TTC549 (cell line): ENCODE data around the gene WDR70.
"Not testable (repeated sequence)": the region's sequence is repeated elsewhere in the genome, so short reads cannot be mapped to it uniquely, and the experiment has no call there.

ENCODE experiments used
- FAIRE-seq: peaks from 2 replicates; lab custom pipeline; 2012; peaks lifted over from hg19 to GRCh38; lab: Jason Lieb, UNC

WDR70 gene

DNA sequence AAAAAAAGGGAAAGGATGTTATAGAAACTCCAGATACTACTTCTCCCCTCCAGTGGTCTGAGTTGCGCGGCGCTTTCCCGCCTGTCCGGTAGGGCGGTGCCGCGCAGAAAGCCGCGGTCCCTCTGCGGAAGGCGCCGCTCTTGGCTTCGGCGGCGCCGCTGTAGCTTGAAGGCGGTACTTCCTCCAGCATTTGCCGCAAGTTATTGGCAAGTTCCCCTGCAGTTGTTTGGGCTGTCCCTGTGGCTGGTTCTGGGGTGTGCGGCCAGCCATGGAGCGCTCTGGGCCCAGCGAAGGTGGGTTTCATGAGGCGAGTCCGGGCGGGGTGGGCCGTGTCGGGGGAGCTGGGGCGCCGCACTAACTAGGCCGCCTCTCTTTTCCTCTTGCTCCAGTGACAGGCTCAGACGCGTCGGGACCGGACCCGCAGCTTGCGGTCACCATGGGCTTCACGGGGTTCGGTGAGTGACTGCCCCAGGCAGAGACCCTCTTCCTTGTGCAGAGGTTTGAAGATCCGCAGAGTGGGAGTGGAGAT is at the start of gene WDR70:
TSS of gene WDR70 (plus strand) at position 219 of the 529 bp plus-strand sequence. CDS start at position 269, 50 bp downstream.
- FAIRE-seq, result peak; percentile 74

DNA sequence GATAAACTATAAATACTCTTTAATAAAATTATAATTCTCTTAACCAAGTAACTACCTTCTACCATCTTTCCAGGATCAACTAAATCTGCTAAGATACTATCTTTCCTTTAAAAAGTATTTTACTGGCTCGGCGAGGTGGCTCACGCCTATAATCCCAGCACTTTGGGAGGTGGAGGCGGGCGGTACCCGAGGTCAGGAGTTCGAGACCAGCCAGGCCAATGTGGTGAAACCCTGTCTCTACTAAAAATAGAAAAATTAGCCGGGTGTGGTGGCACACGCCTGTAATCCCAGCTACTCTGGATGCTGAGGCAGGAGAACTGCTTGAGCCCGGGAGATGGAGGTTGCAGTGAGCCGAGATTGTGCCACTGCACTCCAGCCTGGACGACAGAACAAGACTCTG is 44.4 kb upstream of the WDR70 start:
- FAIRE-seq, result not testable (repeated sequence)

DNA sequence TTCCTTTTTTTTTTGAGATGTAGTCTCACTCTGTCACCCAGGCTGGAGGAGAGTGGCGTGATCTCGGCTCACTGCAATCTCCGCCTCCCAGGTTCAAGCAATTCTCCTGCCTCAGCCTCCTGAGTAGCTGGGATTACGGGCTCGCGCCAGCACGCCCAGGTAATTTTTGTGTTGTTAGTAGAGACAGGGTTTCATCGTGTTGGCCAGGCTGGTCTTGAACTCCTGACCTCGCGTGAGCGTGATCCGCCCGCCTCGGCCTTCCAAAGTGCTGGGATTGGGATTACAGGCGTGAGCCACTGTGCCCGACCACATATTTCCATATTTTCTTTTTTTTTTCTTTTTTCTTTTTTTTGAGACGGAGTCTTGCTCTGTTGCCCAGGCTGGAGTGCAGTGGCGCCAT is 36.4 kb upstream of the WDR70 start:
- FAIRE-seq, result not testable (repeated sequence)

DNA sequence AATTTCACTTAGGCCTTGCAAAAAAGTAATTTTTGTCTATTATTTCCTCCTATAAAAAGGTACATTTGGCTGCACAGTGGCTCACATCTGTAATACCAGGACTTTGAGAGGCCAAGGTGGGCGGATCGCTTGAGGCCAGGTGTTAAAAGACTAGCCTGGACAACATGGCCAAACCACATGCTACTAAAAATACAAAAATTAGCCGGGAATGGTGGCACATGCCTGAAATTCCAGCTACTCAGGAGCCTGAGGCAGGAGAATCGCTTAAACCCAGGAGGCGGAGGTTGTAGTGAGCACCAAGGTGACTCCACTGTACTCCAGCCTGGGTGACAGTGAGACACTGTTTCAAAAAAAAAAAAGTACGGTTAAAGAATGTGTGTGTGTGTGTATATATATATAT is 24.0 kb upstream of the WDR70 start:
- FAIRE-seq, result no peak

DNA sequence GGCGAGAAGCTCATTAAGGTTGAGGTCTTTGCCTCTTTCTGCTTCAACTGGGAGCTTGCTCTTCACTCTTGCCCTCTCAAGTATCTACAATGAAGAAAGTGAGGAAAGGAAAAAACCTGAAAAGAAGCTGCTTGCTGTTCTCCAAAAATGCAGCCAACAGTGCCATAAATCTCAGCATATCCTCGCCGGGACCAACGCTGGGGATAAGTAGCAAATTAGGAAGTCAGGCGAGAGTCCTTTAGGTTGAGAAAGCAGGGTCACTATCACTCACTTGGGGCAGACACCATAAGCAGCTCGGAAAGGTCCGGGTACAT is 8.6 kb upstream of the WDR70 start:
- FAIRE-seq, result no peak

DNA sequence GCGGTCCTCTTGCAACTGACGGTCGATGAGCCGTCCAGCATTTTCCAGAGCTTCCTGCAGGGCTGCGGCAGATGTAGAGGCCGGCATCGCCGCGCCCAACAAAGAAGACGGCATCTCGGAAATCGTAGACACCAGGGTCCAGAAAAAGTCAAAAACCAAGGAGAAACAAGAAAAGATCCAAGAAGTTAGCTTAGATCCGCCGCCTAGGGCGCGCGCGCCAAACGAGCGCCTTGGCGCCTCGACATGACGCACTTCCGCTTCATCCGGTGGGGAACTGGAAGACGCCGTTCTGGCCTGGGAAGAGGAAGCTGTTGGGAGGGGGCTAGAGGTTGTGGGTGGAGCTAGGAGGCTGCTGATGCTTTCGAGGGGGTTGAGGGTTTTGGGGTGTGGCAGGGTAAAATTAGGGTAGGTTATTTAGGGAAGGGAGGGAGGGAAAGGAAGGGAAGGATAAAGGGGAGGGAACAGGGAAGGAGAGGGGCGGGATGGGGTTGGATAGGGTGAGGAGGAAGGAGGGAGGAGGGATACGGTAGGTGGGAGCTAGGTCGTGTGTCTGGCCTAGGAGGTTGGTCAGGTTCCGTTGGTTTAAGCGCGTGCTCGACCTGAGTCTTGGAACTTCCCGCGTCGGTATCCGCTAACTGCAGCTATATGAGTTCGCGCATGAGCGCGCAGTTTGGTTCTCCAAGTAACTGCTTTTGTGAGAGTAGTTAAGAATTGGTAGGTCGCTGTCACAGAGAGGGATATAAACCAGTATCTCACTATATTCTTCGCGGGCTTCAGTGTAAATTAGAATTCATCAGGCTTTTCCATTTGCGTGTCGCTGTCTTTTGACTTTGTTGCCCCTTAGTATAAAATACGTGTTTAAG is 8.0 kb upstream of the WDR70 start, which contains the start of gene NUP155:
TSS of gene NUP155 (minus strand) at position 243 of the 863 bp plus-strand sequence. CDS start at position 114, 129 bp downstream.
- FAIRE-seq, result peak; percentile 83

DNA sequence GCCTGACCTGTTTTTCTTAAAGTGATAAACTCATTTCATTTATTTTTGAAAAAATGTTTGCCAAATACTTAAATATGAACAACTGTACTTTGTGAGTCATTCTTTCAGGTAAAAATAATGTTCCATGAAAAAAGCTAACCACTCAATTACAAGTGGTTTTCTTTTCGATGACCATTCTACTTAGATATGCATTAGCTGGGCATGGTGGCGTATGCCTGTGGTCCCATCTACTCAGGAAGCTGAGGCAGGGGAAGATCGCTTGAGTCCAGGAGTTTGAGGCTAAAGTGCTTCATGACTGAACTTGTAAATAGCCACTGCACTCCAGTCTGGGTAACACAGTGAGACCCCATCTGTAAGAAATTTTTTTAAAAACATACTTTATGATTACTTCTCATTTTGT is 4.0 kb upstream of the WDR70 start:
- FAIRE-seq, result no peak

DNA sequence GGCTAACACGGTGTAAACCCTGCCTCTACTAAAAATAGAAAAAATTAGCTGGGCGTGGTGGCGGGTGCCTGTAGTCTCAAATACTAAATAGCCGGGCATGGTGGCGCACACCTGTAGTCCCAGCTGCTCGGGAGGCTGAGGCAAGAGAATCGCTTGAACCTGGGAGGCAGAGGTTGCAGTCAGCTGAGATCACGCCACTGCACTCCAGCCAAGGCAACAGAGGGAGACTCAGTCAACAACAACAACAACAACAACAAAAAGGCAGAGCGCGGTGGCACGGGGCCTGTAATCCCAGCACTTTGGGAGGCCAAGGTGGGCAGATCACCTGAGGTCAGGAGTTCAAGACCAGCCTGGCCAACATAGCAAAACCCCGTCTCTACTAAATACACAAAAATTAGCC is 1.1 kb upstream of the WDR70 start:
- not testable (repeated sequence) for FAIRE-seq

DNA sequence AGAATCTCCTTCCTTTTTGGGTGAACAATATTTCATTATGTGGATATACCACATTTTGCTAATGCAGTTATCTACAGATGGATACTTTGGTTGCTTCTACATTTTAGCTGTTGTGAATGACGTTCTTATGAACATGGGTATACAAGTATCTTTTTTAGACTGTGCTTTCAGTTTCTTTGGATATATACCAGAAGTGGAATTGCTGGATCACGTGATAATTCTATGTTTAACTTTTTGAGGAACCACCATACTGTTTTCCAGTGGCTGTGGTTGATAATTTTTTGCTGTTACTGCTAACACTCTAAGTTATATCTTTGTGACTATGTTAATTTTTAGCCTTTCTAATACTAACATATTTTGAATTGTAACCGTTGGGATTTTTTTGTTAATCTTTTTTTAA is 12.5 kb downstream of the WDR70 start:
- no peak for FAIRE-seq

DNA sequence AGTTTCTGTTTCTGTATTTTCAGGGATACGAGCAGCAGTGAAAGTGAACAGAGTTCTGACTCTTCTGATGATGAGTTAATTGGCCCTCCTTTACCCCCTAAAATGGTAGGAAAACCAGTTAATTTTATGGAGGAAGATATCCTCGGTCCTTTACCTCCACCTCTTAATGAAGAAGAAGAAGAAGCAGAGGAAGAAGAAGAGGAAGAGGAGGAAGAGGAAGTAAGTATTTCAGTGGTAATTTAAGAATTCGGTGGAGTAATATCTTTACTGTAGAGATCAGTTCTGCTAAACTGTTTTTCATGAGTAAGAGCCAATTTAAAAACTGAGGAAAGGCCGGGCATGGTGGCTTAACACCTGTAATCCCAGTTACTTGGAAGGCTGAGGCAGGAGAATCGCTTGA is 17.2 kb downstream of the WDR70 start:
- no peak for FAIRE-seq

DNA sequence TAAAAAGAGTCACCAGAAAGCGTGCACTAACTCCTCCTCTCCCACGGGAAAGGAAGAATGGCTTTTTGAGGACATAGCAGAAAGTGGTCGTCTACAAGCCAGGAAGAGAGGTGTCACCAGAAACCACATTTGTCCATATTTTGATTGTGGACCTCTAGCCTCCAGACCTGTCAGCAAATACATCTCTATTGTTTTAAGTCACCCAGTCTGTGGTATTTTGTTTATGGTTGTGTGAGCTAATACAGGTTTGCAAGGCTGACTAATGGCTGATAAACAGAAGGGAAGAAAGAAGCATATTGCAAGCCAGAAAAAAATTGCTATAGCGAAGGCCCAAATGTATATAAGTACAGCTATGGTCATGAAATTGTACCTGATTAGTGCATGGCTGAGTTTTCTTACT is 21.4 kb downstream of the WDR70 start:
- FAIRE-seq, result no peak

DNA sequence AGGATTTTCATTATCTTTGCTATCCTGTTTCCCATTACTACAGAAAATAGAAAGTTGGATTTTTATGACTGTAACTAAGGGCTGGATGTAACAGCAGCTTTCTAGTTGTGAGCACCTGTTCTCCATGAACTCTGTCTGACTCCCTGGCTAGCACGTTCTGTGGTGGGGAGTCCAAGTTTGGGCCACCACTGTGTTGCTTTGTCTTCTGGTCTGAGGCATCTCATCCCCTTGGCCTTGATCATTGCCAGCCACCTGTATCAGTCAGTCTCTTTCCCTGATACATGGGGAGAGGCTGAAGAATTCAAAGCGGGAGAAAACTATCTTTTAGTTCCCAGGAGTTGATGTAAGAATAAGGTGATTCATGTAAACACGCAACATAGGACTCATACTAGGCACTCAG is 33.4 kb downstream of the WDR70 start:
- no peak for FAIRE-seq

DNA sequence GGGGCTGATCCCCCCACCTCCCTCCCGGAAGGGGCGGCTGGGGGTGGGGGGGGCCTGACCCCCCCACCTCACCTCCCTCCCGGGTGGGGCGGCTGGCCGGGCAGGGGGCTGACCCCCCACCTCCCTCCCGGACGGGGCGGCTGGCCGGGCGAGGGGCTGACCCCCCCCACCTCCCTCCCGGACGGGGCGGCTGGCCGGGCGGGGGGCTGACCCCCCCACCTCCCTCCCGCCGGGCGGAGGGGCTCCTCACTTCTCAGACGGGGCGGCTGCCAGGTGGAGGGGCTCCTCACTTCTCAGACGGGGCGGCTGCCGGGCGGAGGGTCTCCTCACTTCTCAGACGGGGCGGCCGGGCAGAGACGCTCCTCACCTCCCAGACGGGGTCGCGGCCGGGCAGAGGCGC is 36.3 kb downstream of the WDR70 start:
- FAIRE-seq, result not testable (repeated sequence)

DNA sequence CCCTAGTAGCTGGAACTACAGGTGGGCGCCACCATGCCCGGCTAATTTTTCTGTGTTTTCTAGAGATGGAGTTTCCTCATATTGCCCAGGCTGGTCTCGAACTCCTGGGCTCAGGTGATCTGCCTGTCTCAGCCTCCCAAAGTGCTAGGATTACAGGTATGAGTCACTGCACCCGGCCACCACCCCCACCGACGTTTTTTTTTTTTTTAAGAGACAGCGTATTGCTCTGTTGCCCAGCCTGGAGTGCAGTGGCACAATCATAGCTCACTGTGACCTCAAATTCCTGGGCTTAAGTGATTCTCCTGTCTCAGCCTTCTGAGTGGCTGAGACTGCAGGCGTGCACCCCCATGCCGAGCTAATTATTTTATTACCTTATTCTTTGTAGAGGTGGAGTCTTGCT is 38.2 kb downstream of the WDR70 start:
- no peak for FAIRE-seq

DNA sequence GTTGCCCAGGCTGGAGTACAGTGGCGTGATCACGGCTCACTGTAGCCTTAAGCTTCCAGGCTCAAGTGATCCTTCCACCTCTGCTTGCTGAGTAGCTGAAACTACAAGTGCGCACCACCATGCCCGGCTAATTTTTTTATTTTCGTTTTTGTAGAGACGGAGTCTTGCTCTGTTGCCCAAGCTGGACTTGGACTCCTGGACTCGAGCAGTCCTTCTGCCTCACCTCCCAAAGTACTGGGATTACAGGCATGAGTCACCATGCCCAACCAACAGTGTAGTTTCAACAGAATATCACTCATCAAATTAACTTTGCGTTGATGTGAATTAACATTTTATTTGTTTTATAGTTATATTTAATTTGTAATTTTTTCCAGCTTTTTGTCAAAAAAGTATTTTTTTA is 45.3 kb downstream of the WDR70 start:
- FAIRE-seq, result no peak

DNA sequence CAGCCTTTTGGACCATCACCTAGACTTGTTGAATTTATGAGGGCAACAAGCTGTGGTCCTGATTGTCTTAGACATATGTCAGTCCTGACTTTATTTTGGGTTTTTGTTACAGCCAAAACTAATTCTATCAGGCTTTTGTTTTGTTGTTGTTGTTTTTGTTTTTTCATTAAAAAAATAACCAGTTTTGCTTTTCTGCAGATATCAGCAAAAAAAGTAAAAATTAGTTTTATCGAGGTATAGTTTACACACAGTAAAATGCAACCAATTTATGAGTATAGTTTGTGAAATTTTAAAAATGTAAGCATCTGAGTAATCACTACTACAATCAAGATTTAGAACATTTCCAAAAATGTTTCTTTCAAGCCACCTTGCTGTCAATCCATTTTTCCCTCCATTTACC is 48.9 kb downstream of the WDR70 start:
- no peak for FAIRE-seq

DNA sequence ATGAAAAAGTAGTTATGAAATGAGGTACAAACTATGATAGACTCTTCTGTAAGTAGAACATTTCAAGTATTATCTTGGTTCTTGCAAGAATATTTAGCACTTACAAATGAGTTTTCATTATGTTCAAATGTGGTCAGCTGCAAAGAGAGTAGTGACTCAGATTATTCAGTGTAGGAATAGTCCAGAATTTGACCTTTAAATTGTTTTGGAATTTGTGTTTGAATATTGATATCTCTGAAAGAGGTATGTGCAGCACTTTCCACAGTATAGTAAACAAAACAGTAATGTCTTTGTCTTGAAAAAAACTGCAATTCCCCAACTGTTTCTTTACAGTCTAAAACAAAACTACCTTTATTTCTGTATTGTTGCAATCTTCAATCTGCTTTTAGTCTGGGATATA is 56.1 kb downstream of the WDR70 start:
- no peak for FAIRE-seq

DNA sequence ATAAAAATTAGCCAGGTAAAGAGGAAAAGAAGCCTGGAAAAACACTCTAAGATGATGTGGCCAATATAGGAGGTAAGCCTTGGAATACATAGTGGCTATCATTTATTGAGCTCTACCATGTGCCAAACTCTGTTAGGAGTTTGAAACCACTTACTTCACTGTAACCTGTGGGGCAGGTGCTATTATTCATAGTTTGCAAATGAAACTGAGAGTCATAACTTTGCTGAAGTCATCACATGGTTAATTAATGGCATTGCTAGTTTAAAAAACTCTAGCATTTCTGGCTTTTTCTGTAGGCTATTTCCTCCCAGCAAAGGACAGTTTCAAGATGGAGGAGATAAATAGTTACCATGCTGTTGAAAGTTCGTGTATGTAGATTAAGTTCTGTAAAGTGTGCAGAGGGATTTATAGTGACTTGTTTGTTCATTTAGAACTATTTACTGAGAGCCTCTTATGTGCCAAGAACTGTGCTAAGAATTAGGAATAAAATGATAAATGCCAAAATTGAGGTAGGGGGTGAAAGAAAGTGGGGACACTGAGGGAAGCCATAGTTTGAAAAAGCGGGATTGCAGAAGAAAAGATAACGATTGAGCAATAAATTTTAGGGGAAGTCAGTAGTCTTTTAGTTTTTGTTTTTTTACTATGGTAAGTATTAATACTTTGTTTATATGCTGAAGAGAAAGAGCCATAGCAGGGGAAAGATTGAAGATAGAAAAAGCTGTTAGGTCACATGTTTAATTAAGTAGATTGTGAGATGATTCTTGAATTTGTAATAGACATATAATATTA is 57.2 kb downstream of the WDR70 start:
- no peak for FAIRE-seq

DNA sequence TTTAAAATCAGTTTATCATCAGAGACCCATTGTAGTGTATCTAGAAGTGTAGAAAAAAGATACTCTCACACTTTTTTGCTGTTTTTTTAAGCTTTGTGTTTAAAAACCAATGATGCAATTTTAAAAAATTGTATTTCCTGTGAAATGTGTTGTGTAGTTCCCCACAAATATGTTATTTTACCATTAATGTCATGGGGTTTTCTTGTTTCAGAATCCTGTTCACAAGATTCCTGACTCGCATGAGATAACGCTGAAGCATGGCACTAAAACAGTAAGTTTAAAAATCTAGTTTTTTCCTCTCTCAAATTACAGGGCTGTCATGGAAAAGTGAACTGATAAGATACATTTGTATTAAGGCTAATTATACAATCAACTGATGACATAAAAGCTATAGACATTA is 58.6 kb downstream of the WDR70 start:
- no peak for FAIRE-seq

DNA sequence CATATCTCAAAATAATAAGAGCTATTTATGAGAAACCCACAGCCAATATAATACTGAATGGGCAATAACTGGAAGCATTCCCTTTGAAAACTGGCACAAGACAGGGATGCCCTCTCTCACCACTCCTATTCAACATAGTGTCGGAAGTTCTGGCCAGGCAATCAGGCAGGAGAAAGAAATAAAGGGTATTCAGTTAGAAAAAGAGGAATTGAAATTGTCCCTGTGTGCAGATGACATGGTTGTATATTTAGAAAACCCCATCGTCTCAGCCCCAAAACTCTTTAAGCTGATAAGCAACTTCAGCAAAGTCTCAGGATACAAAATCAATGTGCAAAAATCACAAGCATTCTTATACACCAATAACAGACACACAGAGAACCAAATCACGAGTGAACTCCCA is 66.7 kb downstream of the WDR70 start:
- not testable (repeated sequence) for FAIRE-seq

DNA sequence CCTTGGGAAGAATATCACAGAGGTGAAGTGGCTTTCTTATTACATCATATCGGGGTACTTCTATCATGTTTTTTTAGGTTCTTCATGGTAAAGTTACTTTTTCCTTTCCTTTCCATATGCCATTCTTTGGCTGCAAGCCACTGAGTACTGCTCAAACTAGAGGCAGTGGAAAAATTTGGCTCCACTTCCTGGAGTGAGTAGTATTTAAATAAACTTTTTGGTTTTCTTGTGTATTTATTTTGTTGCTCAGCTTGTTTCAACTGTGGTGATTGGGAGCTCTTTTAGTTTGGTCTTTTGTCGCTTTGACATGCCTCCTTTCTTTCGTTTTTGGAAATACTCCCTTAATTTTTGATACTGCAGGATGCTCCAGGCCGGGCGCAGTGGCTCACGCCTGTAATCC is 69.8 kb downstream of the WDR70 start:
- FAIRE-seq, result no peak

DNA sequence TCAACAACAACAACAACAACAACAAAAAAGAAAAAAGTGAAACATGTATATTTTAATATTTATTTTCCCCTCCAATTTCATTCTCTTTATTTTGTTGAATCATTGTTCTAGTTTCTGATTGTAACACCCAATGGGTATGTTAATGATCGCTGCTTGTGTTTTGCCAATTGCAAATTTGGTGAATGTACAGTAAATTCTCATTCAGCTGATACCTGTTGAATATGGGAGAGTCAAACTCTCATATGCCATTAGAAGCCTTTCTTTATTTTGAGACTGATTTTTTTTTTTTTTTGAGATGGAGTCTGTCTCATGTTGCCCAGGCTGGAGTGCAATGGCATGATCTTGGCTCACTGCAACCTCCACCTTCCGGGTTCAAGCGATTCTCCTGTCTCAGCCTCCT is 72.9 kb downstream of the WDR70 start:
- FAIRE-seq, result not testable (repeated sequence)

DNA sequence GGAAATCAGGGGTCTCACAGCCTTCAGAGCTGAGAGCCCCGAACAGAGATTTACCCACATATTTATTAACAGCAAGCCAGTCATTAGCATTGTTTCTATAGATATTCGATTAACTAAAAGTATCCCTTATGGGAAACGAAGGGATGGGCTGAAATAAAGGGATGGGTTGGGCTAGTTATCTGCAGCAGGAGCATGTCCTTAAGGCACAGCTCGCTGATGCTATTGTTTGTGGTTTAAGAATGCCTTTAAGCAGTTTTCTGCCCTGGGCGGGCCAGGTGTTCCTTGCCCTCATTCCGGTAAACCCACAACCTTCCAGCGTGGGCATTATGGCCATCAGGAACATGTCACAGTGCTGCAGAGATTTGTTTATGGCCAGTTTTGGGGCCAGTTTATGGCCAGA is 74.1 kb downstream of the WDR70 start:
- not testable (repeated sequence) for FAIRE-seq
